Activated CD8-positive, alpha-beta memory T cell treated with anti-CD3 and anti-CD28 coated beads for 36 hours (primary cell): ENCODE data around the gene TVP23C. TPM values are rescaled to one million over a fixed set of nuclear protein-coding genes. Genes with fewer than 3 reads are reported as not detected.
"Not testable (repeated sequence)": the region's sequence is repeated elsewhere in the genome, so short reads cannot be mapped to it uniquely, and the experiment has no call there.

Experiments
- CTCF ChIA-PET: fragments of 350-600 bp; sonication (Branson Sonifier 250); formaldehyde crosslinking; loops from one replicate; lab custom pipeline; 2021; ENCODE audit warnings: antibody characterized with exemption; lab: Charles Lee
- POLR2A ChIA-PET: fragments of 350-600 bp; sonication (Branson Sonifier 250); formaldehyde crosslinking; loops from one replicate; lab custom pipeline; 2021; ENCODE audit warnings: antibody characterized with exemption; lab: Charles Lee
- total RNA-seq, 2 experiments: library from RNA; stranded (reverse); gene quantifications; one replicate each; pipeline ENCODE4 v1.2.3, GENCODE V29; 2021

Gene TVP23C
- total RNA-seq = 1 to 10 TPM; 5.4 to 9.5 TPM

DNA sequence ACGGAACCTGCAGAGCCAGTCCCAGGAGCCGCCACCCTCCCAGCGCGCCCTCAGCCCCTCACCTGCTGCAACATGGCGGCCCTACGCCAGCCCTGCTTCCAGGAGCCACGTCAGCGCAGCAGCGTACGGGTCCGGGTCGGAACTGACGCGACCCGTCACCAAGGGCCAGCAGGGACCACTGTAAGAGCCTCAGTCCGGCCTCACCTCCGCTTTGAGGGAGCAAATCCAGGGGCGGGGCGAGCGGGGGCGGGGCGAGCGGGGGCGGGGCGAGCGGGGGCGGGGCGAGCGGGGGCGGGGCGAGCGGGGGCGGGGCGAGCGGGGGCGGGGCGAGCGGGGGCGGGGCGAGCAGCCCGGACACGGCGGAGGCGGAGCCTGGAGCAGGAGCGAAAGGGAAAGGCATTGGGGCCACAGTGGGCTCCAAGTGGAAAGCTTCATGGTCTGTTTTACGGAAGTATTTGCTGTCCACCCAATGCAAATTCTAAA is at the start of gene TVP23C:
TSS of gene TVP23C (minus strand) at position 109 of the 483 bp plus-strand sequence. CDS start at position 74, 35 bp downstream.
- POLR2A ChIA-PET, CTCF ChIA-PET: not testable (repeated sequence)

DNA sequence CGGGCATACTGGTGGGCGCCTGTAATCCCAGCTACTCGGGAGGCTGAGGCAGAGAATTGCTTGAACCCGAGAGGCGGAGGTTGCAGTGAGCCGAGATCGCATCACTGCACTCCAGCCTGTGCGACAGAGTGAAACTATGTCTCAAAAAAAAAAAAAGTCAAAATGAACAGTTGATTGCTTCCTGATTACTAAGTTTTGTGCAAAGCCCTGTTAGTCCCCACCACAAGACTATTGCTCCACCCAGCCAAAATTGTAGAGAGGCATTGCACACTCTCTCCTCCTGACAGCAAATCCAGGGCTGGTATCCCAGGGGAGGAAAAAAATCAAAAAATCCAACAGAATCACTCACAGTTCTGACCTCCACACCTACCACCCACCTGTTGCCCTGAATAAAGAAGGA is 29.7 kb upstream of the TVP23C start:
- CTCF ChIA-PET, POLR2A ChIA-PET: not testable (repeated sequence)

DNA sequence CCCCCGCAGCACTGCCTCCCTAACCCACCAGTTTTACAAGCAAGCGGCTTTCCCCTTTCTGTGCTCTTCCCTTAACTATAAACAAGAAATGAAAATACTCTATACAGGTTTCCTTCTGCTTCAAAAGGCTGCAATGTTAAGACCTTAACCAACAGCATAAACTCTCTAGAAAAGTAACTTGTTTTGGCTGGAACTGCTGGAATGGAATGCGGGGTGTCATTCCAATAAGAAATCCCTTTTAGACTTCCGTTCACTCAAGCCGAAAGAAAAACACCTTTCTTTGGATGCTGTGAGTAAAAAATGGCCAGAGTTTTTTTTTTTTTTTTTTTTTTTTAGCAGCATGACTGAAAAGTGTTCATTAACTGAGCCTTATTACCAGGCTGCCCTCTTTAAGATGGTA is 28.7 kb upstream of the TVP23C start:
- POLR2A ChIA-PET, CTCF ChIA-PET: not testable (repeated sequence)

DNA sequence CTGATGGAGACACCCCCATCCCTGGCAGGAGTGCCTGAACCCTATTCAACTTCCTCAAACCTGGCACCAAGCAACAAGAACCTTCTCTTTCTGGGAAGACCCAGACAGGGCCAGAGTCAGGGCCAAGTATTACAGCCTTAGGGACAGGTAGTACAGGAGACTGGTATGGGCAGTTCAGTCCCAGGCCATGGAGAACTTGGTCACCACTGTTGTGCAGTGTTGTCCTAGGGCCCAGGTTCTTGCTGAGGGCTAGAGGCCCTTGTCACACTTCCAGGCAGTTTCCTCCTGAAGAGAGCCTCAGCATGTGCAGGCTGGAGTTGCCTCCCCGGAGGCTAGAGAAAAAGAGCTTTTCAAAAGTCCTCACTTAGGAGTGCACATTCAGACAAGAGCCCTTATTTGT is 27.6 kb upstream of the TVP23C start:
- POLR2A ChIA-PET, CTCF ChIA-PET: not testable (repeated sequence)

DNA sequence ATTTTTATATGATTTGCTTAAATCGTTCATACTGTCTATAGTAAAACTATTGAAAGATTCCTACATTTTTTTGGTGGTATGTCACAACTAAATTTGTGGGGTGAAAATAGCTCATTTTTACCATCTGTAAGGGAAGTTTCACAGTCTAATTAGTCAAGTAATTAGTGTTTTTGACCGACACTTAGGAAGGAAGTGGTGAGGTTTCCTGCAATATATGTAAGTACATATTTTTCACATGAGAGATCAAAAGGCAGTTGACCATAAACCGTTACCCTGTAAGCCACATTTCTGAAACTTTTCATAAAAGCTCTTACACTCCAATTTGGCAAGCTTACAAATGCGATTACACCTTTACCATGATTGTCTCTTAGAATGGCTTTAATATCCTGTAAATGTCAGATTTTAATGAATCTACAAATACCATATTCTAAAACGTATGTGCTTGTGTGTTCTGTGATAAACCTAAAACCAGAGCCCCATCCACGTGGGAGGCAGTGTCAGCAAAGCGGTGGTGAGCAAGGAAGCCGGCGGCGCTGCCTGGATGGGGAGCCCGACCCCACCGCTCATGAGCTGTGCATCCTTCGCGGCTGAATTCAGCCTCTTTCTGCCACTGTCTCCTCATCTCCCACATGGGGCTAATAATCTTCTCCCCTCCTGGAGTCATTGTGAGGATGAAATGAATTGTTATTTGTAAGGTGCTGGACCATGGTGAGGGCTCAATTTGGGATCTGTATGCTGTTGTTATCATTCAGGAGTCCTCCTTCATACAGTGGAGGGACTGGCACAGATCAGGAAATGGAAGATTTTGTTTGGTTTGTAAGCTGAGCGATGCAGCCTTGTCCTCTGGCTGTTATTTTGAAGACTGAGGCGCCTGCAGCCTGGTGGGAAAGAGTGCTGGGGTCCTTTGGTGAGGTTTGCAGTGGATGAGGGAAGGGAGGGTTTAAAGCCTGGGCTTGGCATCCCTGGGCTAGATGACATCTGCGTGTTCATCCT is 26.6 kb upstream of the TVP23C start:
- CTCF ChIA-PET = not testable (repeated sequence)
- POLR2A ChIA-PET = interaction anchor here (0.7 kb wide), 1 partner anchor 370 kb away, joined by 4 read pairs; no protein-coding TSS in a partner anchor

DNA sequence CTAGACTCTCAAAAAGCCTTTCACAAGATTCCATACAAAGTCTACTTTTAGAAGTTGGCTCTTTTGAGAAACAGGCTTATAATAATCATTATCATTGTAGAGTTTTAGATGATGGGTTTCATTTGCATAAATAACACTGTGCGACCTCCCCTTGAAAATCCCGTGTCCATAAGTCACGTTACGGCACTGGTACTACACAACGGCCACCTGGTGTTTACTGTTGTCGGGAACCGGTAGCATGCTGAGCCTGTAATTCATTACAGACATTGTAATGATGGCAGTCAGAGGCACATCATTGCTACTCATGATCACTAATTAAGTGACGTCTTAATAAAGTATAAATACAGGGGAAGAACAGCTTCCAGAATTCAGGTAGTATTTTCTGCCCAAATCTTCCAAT is 24.7 kb upstream of the TVP23C start:
- CTCF ChIA-PET, POLR2A ChIA-PET: not testable (repeated sequence)

DNA sequence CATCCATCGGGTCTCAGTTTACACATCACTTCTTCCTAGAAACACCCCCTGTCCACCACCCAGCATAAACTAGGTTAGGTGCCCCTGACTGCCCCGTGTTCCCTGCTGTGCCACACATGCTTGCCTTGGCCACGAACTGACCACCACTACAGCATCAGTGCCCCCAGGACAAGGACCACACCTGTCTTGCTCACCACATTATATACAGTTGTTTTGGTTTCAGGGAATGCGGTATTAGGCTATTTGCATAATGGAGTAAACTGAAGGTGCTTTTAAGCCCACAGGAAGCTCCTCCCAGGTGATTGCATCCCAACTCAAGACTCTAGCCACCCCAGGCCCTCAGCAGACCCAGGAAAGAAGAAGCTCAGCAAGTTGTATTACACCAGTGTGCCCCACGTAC is 20.0 kb upstream of the TVP23C start:
- POLR2A ChIA-PET, CTCF ChIA-PET: not testable (repeated sequence)

DNA sequence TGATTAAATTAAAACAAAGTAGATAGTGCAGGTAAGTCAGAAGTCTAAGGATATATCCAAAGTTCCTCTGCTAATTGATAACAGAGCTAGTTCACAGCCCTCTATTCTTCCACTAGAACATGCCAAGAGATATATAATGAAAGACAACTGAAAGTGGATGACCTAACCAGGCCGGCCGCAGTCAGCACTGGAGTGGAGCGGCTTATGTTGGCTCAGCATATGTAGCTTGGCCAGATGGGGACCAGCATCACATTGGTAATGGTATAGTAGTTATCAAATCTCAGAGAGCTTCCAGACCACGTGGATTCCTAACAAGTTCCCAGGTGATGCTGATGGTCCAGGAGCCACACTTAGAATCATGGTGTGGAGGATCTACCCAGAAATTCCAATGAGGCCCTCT is 18.2 kb upstream of the TVP23C start:
- POLR2A ChIA-PET, CTCF ChIA-PET: not testable (repeated sequence)

DNA sequence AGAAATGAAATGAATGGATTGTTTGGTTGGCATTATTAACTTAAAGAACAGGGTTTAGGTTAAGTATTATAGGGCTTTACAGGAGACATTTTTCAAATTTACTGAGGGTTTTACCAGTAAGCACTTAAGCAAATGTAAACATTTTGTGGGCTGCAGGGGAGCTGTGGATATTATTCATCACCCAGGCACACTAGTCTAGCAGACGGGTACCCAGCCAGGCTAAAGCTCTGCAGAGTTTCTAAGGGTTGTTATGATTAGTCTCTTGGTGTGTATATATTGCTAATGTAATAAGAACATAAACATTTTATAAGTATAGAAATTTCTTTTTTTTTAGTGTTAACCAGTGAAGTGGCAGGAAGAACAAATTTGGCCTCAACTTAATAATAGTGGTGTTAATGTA is 13.6 kb upstream of the TVP23C start:
- POLR2A ChIA-PET, CTCF ChIA-PET: not testable (repeated sequence)

DNA sequence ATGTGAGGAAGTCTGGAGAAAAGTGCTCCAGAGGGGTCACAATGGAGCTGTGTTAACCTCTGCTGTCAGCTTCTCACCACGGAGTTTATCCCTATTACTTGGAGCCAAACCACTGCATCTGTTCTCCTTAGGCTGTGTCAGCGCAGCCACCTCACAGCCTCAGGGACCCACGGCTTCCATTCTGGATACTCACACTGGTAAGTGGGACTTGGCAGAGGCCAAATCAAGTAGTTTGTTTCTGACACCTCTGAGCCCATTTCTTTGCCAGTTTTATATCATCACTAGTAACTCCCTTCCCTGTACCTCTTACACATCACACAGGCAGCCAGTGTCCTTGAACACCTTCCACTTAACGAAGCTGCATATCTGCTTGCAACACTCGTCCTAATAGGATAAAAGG is 11.4 kb upstream of the TVP23C start:
- POLR2A ChIA-PET, CTCF ChIA-PET: not testable (repeated sequence)

DNA sequence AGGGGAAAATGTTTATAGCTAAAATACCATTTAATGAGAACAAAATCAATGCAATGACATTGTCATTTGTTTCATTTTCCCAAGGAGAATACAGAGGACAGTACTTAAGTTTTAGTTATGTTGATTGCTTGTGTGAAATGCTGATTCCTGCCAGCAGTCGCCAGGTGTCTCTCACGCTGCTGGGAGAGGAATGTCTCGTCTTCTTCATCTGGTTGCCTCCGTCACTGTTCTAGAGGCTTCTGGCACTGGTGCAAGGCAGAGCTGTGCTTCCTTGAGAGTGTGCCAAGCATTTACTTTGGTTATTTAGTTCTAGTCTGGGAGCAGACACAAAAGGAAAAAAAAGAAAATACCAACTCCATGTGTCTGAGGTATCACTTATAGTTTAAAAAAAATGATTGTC is 10.6 kb upstream of the TVP23C start:
- CTCF ChIA-PET, POLR2A ChIA-PET: not testable (repeated sequence)

DNA sequence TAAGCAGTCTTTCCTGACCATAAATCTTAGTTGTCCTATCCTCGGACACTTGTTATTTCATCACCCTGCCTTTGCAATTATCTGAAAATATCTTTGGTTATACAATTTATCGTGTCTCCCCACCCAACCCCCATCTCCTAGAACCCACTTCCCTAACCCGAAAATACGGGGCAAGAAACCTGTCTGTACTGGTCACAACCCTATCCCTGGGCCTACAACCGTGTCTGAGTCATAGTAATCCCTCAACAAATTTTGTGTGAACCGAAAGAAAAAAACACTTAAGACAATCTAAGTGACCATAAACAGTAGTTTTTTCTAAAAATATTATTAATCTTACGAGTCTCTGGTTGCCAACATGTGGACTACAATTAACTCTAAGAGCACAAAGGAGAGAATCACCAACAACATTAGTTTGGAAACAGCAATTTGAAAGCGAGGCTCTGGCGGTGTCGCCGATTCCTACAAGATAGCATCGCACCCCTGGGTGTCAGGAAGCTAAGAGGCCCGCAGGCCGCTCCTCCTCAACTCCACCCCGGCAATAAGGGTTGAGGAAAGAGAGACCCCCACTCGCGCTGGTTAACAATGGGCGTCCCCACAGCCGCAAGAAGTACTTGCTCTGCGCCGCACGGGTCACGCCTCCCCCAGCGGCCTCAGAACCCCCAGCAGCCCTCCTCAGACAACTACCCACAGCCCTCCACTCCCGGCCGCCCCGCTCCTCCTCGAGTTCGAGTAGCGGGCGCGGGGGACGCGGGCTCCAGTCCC is 489 bp downstream of the TVP23C start:
- POLR2A ChIA-PET, CTCF ChIA-PET: not testable (repeated sequence)

DNA sequence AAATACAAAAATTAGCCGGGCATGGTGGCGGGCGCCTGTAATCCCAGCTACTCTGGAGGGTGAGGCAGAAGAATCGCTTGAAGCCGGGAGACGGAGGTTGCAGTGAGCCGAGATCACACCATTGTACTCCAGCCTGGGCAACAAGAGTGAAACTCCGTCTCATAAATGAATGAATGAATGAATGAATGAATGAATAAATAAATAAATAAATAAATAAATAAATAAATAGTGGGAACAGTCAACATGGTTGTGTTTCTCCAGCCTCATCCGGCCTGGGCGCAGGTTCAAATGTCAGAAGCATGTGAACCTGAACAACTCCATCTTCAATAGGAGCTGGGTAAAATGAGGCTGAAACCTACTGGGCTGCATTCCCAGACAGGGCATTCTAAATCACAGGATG is 1.8 kb downstream of the TVP23C start:
- CTCF ChIA-PET, POLR2A ChIA-PET: not testable (repeated sequence)

DNA sequence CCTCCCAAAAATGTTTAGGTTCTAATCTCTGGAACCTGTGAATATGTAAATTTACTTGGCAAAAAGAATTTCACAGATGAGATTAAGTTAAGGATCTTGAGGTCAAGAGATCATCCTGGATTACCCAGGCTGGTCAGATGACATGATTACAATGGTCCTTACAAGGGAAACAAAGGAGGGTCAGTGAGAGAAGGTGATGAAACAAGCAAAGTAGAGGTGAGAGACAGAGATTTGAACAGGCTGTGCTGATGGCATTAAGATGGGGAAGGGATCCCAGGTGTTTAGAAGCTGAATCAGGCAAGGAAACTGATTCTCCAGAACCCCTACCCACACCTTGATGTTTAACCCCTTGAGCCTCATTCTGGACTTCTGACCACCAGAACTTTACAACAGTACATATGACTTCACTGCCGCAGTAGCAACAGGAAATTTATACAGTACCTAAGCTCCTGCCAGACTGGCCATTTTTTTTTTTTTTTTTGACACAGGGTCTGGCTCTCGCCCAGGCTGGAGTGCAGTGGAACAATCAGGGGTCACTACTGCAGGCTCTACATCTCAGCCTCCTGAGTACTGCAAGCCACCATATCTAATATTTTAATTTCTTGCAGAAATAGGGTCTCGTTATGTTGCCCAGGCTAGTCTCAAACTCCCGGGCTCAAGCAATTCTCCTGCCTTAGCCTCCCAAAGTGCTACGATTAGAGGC is 4.7 kb downstream of the TVP23C start:
- CTCF ChIA-PET, POLR2A ChIA-PET: not testable (repeated sequence)

DNA sequence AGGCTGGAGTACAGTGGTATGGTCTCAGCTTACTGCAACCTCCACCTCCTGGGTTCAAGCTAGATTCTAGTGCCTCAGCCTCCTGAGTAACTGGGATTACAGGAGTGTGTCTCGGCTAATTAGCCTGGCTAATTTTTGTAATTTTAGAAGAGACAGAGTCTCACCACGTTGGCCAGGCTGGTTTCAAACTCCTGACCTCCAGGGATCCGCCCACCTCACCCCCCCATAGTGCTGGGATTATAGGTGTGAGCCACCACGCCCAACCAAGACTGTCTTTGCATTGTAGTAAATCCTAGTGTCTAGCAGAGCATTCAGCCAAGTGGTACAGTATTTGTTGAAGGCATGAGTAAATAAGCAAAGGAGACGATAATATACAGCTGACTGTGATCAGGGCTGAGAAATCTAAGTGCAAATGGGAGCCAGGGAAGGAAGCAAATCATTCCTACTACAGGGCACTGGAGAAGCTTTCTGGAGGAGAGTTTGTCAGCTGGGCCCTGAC is 5.9 kb downstream of the TVP23C start:
- POLR2A ChIA-PET, CTCF ChIA-PET: not testable (repeated sequence)

DNA sequence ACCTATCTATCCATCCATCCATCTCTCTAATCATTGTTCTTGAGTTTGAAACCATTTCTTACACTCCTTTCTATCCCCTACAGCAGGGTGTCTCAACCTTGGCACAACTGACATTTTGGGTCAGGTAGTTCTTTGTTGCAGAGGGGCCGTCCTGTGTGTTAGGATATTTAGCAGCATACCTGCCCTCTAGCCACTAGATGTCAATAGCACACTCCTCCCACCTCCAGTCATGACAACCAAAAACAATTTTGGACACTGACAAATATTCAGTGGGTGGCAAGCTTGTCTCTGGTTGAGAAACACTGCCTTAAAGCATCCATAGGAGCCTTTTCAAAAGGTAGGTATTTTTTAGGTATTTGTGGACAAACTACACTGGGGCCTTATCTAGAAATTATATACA is 10.4 kb downstream of the TVP23C start:
- CTCF ChIA-PET, POLR2A ChIA-PET: not testable (repeated sequence)

DNA sequence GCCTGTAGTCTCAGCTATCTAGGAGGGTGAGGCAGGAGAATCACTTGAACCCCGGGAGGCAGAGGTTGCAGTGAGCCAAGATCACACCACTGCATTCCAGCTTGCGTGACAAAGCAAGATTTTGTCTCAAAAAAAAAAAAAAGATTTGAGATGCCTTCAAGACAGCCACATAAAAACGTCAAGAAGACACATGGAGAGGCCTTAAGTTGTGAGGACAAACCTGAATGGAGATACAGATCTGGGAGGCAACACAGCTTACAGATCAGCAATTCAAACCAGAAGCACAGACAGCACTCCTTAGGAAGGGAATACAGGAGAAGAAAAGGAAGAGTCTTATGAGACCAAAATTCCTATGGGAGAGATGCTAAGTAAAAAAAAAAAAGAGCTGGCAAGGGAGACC is 13.7 kb downstream of the TVP23C start:
- POLR2A ChIA-PET = not testable (repeated sequence)

DNA sequence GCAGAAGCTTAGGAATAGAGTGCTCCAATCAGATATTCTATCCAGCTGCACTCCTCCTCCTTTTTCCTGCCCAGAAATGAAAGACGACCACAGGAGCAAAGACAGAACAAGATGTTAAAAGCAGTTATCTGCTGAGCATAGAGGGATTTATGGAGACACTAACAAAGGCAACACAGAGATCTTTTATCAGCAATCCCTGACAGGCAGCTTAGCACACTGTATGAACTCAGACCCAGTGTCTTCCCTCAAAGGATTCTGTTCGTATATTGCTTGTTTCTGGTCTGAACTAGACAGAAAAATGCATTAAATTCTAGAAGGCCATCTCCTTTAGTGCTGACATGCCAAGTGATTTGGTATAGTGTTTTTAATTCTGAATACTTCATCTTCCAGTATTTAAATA is 16.7 kb downstream of the TVP23C start:
- CTCF ChIA-PET, POLR2A ChIA-PET: not testable (repeated sequence)

More for the DNA sequence above, 13.7 kb downstream of the TVP23C start:
- CTCF ChIA-PET = not testable (repeated sequence)

DNA sequence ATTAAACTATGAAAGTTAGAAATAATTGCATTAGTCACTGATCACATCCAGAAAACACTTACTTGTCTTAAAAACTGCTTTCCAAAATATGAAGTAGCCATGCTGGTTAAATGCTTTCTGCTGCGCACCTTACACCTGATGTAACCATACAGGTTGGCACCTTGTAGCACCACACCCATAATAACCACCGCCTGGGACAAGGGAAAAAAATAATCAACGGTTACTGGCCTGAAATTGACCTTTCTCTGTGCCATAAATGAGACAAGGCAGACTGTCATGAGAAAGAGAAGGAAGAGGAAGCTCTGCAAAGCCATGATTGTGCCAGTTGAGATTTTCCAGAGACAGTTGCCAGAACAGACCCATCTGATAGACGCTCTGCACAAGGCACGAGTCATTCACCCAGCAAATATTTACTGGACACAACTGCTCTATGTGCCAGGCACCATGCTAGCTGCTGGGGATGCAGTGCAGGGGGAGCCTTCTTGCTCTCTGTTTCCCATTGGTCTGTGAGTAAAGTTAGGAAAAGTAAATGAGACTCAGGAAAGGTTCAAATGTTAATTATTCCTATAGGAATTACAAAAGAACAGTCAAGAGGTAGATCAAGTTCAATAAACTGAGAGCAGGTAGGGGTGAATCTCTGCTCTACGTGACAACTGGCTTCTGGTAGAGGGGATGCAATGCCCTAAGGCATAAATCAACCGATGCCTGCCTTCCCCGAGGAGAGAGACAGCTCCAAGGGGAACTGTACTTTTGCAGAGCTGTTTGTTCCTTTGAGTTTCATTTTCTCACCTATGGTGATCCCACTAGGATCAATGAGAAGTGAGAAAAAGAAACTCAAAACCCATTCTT is 22.7 kb downstream of the TVP23C start:
- CTCF ChIA-PET, POLR2A ChIA-PET: not testable (repeated sequence)
